C4-2B (cell line): ENCODE results near the gene ATP5F1D.

ENCODE experiments used
- CTCF ChIP-seq: fragments of 450-650 bp; conservative IDR thresholded peaks from 2 replicates; pipeline ENCODE4 v1.5.1; 2017; ENCODE audit warnings: mild to moderate bottlenecking
- ZFX ChIP-seq: fragments of 450-650 bp; IDR thresholded peaks from 2 replicates; pipeline ENCODE4 v1.6.1; 2017

- TF ChIP-seq CTCF (no peak), ZFX (no peak)
Measured at GRCh38 chr19:1229924-1230782, 11.4 kb upstream of the ATP5F1D start.
